Measurements from ENCODE around the gene STARD3NL.

STARD3NL gene

DNA sequence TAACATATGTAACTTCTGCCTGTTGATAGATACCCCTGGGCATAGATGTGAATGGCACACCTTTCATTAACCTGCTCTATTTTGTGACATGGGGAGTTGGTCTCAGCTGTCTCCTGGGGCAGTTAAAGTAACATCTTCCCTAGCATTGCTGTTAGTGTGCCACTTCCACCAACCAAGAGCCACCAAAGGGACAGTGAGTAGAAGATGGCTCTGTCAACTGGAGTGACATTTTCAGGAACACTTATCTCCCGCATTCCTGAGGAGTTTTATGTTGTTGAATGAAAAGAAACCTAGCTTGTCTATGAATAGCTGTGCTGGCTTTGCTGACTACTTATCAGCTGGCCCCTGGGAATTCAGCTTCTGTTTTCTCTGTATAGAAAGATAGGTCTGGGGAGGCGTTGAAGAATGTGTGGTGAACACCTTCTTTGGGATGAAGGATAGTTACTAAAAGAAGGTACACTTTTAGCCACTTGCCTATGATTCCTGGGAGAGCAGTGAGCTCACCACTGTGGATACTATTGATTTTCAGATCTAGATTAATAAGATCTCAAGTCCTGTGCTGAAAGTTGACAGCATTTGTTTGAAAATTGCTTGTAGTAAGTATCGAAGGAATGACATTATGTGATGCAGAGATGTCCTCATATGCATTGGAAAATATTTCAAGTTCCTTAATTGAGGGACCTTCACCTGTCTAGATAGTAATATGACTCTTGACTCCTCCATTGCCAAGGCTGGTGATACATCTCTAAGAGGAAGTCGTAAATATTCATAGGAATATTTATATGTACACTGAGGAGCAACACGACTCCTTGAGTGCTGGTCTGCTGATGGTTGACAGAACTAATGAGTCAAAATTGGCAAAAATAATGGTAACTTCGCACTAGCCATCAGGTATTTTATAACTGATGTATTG, 7.6 kb downstream of the STARD3NL start:
- no peak for DNase-seq

DNA sequence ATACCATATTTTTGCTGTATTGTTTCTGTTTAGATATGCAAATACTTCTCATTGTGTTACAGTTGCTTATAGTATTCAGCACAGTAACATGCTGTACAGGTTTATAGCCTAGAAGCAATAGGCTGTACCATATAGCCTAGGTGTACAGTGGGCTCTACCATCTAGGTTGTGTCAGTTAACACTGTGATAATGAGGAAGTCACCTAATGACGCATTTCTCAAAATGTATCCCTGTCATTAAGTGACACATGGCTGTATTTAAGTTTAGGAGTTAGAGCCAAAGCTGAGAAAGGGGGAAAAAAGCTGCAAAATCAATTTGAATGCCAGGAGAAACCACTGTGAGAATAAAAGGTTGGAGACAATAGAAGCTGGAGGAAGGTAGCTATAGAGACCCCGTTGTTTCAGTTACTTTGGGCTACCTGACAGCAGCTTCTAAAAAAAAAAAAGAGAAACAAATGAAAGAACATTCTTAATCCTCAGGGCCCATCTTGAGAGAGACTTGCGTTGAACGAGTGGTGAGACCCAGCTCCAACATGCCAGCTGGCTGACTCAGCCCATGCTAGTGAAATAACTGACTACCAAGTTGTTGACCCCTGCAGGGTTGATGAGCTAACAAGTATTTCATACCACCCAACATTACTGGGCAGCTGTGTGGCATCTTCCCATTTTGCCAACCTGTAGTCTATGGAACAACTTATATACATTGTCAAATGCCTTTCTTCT, 8.7 kb downstream of the STARD3NL start:
- DNase-seq, result no peak

DNA sequence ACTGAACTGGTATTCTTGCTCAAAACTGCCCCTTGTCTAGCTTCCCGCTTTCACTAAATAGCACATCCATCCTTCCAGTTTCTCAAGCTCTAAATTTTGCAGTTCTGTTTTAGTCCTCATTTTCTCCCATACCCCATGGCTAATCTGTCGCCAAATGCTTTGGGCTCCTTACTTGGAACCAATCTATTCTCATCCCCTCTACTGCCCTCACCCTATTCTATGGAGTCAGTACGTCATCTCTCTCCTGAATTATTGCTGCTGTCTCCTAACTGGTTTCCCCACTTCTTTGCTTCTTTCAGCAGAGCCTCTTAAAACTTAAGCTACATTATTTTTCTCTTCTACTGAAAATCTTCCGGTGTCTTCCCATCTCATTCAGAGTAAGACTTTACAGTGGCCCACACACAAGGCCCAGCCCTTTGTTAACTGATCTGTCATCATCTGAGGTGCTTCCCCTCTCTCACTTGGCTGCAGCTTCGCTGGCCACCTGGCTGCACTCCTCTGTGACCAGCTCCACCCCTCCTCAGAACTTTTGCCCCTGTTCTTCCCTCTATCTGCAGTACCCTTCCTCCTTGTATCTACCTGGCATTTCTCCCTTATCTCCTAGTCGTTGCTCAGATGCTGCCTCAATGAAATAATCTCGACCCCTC, 9.9 kb downstream of the STARD3NL start:
- DNase-seq, result no peak

DNA sequence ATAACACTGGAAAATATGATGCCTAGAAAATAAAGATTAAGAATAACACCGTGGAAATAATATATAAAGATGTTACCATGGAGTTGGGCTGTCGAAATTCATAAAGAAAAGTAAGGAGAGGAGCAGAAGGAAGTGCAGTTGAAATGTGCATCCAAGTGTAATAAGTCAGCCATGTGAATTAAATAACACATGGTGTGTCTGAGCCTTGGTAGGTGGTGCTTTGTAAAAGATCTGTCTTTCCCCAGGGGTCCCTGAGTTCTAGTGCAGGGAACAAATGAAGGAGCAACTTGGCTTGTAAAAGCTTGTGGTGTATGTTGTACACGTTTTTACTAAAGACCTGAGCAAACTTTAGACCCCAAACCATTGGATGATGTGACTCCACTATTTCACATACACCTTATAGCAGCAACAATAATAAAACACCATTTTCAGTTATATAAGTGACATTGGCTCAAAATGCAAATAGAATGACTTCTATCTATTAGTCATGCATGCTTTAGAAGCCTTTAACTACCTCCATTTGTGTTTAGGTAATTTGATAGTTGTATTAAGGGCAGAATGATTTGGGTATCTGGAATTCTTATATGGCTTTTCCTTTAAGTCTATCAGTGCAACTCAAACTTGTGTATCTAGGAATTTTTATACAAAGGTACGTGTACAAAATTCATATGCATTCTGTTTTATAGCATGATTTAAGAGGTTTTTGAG, 11.3 kb downstream of the STARD3NL start:
- DNase-seq, result no peak

DNA sequence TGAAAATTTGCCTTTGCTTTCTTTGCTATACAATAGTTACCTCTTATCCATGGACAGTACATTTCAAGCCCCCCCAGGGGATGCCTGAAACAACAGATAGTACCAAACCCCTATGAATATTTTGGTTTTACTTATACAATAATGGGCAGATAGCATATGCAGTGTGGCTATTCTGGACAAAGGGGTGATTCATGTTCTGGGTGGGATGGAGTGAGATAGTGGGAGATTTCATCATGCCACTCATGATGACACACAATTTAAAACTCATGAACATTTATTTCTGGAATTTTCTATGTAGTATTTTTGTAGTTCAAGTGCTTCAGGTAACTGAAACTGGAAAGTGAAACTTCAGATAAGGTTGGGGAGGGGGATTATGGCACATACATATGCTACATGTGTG, 12.0 kb downstream of the STARD3NL start:
- no peak for DNase-seq

DNA sequence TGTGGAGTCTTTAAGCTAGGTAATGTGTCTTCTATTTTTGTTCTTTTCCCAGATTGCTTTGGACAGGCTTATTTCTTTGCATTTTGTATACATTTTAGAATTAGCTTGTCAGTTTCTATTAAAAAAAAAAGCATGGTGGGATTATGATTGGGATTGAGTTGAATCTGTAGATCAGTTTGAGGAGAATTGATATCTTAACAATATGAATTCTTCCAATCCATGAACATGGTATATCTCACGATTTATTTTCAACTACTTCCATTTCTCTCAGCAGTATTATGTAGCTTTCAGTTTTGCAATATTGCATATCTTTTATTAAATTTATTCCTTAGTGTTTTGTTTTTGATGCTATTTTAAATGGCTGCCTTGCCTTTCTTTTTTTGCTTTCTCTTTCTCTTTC, 13.7 kb downstream of the STARD3NL start:
- no peak for DNase-seq

DNA sequence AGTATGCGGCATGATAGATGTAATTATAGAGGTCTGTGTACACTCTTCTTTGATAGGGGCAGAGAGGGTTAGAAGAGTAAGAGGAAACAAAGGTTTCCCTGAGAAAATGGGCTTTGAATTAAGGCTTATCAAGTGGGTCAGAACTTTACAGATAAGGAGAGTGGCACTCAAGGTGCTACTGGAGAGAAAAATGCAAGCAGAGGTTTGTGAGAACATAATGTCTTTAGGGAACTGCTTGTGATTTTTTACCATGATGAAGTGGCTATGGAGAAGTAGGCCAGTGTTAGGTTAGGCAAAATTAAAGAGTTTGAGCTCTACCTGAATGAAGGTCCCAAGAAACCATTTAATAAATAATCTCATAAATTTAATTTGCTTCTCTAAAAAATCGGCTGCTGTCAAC, 14.3 kb downstream of the STARD3NL start:
- no peak for DNase-seq

DNA sequence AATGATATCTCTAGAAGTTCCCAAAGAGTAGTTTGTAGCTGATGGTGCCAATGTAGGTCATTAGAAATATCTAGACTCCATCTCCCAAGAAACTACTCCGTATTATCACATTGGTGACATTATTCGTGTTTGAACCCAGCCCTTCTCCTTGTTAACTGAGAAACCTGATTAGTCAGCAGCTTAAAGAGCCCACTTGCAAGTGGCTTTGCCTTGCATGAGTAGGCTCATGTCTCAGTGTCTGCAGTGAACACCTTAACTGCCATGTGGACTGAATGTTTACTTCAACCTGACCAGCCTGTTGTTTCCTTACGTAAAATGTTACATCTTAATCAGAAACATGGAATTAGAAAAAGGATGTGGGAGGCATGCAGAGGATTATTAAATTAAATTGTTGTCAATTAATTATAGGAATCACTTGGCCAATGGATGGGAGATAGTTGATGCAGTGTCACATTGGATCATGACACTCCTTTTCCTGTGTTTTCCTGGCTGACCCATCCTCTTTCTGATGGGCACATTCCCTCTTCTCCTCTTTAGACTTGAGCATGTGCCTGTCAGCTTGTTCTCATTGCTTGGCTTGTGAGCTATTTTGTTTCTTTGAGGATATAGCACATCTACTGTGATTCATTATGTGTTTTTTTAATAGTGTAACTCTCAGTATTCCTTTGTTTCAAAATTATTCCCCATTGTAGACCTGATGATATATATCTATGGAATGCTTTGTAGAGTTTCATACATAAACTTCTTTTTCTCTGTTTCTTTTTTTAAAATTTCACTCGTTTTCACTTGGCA, 18.0 kb downstream of the STARD3NL start:
- DNase-seq, result no peak

DNA sequence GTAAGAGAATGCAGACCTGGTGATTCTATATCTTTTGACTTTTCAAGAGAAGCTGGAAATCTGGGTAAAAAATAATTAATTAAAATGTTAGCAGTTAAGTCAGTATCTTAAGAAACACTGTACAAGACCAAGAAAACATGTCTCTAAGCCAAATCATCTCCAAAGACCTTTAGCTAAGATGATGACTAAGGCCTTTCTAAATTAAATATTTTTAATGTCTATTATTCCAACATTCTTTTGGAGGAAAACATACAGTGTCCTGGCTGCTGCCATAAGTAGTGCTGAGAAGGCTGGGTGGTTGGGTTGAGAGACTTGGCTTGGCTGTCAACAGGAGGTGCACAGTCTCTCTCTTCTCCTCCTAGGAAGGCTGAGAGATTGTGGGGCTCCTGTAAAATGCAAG, 20.3 kb downstream of the STARD3NL start:
- no peak for DNase-seq

DNA sequence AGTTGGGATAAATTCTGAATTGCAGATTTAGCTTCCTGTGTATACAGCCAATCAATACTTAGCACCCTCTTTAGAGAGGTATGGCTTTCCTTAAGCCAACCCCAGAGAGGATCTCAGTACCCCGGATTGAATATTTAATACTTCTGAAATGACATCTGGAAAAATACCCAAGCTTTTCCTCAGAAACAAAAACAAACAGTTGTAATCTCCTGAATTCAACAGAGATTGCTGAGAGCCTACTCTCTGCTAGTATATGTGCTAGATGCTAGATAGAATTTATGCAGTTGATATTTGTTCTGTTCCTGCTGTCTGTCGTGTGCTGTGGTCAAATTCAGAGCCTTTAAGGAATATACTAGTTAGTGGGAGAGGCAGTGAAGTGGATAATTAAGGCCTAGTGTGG, 21.1 kb downstream of the STARD3NL start:
- no peak for DNase-seq

DNA sequence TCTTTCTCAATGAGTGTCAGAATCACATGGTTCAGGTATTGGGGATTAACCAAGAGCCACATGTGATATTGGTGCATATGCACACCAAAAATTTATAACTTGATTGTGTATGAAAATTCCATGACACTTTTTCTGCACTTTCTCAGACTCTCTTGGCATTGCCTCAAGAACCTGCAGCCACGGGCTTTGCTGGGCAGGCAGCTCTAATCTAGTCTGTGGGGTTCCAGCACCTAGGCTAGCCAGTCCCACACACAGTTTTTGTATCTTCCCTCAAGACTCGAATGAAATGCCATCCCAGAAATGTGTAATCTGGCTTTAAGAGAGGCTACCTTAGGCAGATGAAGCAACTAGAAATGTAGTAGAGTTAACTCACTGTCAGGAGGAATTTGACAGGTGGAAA, 21.7 kb downstream of the STARD3NL start:
- no peak for DNase-seq

DNA sequence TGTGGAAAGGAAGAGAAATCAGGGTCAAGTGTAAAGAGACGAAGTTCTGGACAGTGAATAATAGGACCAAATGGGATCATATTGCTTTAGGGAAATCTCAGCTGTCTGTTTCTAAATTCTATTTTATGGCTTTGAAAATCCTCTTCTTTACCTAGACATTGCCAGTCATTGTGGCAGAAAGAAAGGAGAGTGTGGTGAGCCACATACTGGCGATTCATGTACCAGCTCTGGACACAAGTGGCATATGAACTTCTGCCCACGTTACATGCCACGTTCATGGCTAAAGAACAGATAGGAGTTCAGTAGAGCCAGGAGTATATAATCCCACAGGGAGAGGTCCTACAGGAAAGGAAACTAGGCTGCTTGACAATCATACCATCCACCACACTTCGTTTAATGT, 28.0 kb downstream of the STARD3NL start:
- no peak for DNase-seq

DNA sequence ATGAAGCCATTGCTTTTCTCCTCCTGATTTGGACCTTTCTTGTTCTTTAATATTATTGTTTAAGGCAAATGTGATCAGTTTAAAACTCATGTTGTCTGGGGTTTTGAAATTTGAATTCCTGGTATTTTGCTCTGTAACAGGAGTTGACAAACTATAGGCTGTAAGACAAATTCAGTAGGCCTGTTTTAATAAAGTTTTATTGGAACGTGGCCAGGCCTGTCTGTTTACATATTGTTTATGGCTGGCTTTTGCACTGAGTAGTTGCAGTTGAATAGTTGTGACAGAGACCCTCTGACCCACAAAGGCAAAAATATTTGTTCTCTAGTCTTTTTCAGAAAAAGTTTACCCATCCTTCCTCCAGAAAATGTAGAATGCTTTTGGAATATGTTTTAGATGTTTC, 29.8 kb downstream of the STARD3NL start:
- no peak for DNase-seq

DNA sequence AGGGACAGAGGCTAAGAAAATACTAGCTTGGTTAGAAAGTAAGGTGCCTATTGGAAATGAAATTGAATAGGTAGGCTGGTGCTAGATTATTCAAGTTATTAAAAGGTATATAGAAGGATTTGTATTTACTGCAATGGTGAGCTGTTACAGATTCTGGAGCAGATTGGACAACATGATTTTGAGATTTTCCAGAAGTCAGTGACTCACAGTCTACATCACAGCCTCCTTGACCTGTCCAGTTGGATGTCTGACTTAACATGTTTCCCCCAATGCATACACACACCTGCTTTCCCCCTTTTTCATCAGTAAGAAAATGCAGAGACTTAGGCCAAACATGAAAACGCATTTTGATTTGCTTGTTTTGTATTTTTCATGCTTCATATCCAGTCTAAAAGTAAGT, 33.4 kb downstream of the STARD3NL start:
- no peak for DNase-seq

DNA sequence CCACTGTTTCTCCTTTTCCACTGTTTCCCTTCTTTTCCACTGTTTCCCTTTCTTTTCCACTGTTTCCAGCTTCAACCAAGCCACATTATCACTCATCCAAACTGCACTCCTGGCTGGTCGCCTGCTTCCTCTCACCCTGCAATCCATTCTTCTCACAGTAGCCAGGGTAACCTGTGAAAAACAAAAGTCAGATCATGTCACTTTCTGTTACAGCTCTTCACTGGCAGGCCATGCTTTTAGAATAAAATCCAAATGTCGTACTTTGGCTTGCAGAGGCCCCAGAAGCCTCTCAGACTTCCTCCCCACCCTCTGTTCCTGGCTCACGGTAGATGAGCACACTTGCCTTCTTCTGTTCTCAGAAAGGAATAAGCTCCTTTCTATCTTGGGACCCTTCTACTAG, 33.9 kb downstream of the STARD3NL start:
- DNase-seq, result no peak

DNA sequence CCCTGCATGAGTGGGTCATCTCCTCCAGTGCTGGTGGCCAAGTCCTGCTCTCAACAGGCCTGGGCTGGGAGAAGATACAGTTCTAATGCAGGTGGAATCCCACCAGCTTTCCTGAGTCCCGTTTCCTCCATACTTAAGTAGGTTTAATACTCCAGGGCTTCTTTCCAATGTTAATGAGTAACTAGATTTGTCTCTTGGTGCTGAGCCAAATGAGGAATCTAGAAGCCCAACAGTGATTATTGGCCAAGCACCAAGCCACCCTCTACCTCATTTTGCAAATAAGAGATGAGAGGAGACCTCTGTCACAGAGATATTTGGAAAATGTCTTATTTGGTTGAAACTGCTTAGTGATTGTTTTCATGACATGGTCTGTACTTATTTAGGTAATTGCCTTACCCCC, 37.1 kb downstream of the STARD3NL start:
- DNase-seq, result no peak

DNA sequence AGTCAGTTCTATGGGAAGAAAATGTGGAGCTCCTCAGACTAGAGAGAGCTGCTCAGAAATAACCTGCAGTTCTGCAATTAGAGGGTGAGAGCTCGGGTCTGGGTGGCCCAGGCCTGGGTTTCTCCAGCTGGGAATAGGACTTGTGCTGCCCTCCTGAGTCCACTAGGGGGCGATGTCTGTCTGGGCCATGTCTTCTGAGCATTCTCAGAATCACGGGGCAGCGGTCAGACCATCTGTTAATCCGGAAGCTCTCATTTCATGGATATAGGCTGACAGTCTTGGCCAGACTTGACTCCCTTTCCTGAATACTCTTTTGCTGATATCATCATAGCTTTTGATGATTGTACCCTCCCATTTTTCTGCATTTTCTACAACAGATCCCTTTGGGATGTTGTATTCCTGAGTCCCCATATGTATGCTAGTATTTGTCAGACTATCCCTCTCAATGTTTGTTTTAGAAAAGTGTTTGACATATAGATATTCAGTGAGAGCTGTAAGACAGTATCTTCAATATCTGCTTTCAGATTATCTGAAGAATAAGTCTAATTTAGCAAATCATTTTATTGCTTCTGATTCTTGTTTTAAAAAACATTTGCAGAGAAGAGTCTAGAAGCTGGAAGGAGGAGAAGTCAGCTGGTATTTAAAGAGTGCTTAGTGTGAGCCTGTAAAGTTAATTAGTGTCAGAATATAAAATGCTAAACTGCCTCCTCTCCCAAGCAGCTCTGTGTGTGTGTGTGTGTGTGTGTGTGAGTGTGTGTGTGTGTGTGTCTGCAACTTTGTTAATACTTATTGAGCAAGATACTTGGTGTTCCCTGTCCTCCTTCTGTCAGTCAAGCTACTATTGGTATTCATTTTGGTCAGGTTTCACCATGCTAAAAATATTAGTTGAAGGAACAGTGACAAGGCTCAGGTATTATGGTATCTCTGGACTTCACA, 38.0 kb downstream of the STARD3NL start:
- DNase-seq, result peak; percentile 65

DNA sequence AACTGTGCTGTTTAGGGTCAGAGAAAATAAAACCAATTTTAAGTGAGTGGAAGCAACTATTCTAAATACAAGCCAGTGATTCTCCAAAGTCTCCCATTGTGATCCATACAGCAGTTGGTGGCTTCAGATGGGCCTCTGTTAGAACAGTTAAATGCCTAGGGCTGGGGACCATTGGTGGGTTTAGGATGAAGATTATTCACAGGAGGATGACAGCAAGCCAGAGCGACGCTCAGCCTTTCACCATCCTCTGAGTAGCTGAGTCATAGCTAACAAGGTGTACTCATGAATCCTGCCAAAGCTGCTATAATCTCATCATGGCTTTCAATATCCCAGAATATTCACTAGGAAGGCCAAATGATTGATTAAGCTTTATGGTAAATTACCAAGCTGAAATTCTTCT, 39.6 kb downstream of the STARD3NL start:
- DNase-seq, result no peak

DNA sequence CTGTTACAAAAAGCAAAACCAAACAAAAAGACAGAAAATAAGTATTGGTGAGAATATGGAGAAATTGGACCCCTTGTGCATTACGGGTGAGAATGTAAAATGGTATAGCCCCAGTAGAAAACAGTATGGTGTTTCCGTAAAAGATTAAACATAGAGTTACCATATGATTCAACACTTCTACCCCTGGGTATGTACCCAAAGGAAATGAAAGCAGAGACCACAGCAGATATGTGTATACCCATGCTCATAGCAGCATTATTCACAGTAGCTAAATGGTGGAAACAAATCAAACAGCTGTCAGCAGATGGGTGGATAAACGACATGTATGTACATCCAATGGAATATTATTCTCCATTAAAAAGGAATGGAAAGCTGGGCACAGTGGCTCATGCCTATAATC, 42.4 kb downstream of the STARD3NL start:
- no peak for DNase-seq

DNA sequence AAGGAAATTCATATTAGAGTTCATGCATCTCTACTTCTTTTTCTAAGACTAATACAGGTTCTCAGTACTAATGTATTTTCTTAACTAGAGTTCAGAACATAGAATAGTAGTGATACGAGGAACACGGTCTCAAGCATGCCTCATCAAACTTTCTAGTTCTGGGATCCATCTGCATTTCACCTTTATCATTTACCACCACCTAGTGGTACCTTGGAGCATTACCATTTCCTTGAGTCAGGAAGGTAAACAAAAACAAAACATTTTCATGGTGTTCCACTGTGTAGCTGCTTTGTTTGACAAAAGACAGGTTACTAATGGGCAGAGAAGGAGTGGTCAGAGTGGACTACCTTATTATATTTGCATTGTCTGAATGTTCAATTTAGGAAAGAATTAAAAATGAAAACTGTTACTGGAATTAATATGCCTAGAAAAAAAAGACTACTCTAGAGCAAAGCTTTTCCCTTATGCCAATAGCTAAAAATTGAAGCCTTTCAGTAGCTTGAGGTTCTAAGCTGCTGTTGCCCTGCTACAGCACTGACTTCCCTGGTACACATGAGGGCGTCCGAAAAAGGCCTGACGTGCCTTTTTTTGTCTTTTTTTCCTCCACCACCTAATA, 44.5 kb downstream of the STARD3NL start:
- peak; percentile 13 for DNase-seq

DNA sequence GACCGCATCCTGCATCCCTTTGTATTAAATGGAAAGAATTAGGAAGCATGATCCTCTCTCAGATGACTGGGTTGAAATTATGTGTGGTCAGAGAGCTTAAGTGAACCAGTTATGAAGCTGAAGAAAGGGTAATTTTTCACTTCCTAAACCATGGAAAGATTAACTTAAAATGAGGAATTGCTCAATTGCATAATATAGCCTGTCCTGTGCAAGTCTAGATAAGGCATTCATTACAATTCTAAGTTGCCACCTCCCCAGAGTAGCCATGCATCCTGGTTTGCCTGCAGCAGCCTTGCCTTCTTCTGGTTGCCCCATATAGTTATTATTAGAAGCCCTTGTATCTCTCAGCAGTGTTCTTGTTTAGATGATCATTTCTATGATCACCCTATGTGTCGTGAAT, 45.3 kb downstream of the STARD3NL start:
- DNase-seq, result no peak
